ENCODE results near the gene GASK1A. TPM values are rescaled to one million over a fixed set of nuclear protein-coding genes. Genes with fewer than 3 reads are reported as not detected.

Gene GASK1A
- total and polyA plus RNA-seq, 2 experiments from 2014 or later = 2.6 to 11.1 TPM

GRCh38 chr3:42982645-42983412 lies 3.7 kb downstream of the GASK1A start:
- peaks cover 4% of the 10 kb centered on the region; the same call in 1 of the 3 replicates for H3K36me3 Mint-ChIP-seq (ENCODE audit: low read depth)
- peaks cover 21% of the 10 kb centered on the region for H3K27me3 Mint-ChIP-seq (ENCODE audit: insufficient read depth, low read depth, poor library complexity)
- H3K79me2 ChIP-seq (replicated peaks; ENCODE audit: insufficient read depth) = peaks cover 6% of the 10 kb centered on the region
- no peaks in the 10 kb centered on the region for H4K20me1 ChIP-seq (replicated peaks; ENCODE audit: insufficient read depth)
- ATAC-seq (no peak), DNase-seq (ENCODE audit: low spot score) (no peak)
- H3K36me3 ChIP-seq (ENCODE audit: insufficient read depth) = no peaks in the 10 kb centered on the region
- no peak overlapping the region for H3K27ac ChIP-seq (ENCODE audit: low read depth)
- H3K4me1 Mint-ChIP-seq = peaks cover 62% of the 10 kb centered on the region
- 0 out of 2 replicates have a peak, but pooled peaks cover 2% of the 10 kb centered on the region for H3F3A ChIP-seq (replicated peaks; ENCODE audit: low read depth)
- H3K9me3 Mint-ChIP-seq = peaks cover 1% of the 10 kb centered on the region; the same call in 2 of the 3 replicates
- no peak overlapping the region for H3K4me3 Mint-ChIP-seq
- peaks cover 31% of the 10 kb centered on the region for H3K27me3 ChIP-seq (ENCODE audit: insufficient read depth)
- H3K4me2 ChIP-seq = no peak overlapping the region
- TF ChIP-seq NANOG (IDR thresholded peaks at IDR 0.05; ENCODE audit: borderline replicate concordance) (no peak), ETS1 (IDR thresholded peaks at IDR 0.05) (no peak), STAT1 (IDR thresholded peaks at IDR 0.05; ENCODE audit: unreplicated experiment) (no peak), ZNF331 (CRISPR knock-in tag; IDR thresholded peaks at IDR 0.05; ENCODE audit: low read depth) (no peak), CREB1 (CRISPR knock-in tag; IDR thresholded peaks at IDR 0.05; ENCODE audit: low read depth) (no peak)
- peaks cover 49% of the 10 kb centered on the region for H3K4me1 ChIP-seq (ENCODE audit: insufficient read depth)
- H3K4me3 ChIP-seq = no peak overlapping the region
- H3K27ac Mint-ChIP-seq = no peak overlapping the region
- H2AFZ ChIP-seq = no peak overlapping the region
- H3K9me2 ChIP-seq (ENCODE audit: insufficient read depth) = no peaks in the 10 kb centered on the region; the same call in 1 of the 2 replicates

GRCh38 chr3:42983927-42984326 lies 4.8 kb downstream of the GASK1A start:
- H3K9me2 ChIP-seq (ENCODE audit: insufficient read depth) = no peaks in the 10 kb centered on the region; the same call in 1 of the 2 replicates
- no peak overlapping the region for H2AFZ ChIP-seq
- H3K27me3 ChIP-seq (ENCODE audit: insufficient read depth) = peaks cover 21% of the 10 kb centered on the region
- H3K36me3 ChIP-seq (ENCODE audit: insufficient read depth) = no peaks in the 10 kb centered on the region
- peaks cover 4% of the 10 kb centered on the region; the same call in 1 of the 3 replicates for H3K36me3 Mint-ChIP-seq (ENCODE audit: low read depth)
- H3K4me3 Mint-ChIP-seq = no peak overlapping the region; the same call in 2 of the 3 replicates
- H3K79me2 ChIP-seq (replicated peaks; ENCODE audit: insufficient read depth) = peaks cover 6% of the 10 kb centered on the region
- no peak for ATAC-seq
- H3F3A ChIP-seq (replicated peaks; ENCODE audit: low read depth) = 0 out of 2 replicates have a peak, but pooled peaks cover 2% of the 10 kb centered on the region
- H3K9me3 Mint-ChIP-seq = no peaks in the 10 kb centered on the region; the same call in 2 of the 3 replicates
- peaks cover 14% of the 10 kb centered on the region for H3K27me3 Mint-ChIP-seq (ENCODE audit: insufficient read depth, low read depth, poor library complexity)
- H3K4me1 ChIP-seq (ENCODE audit: insufficient read depth) = peaks cover 47% of the 10 kb centered on the region
- H3K4me3 ChIP-seq = no peak overlapping the region
- no peak for DNase-seq (ENCODE audit: low spot score)
- H3K4me2 ChIP-seq = peak overlapping the region; percentile 66
- peaks cover 63% of the 10 kb centered on the region for H3K4me1 Mint-ChIP-seq
- no peak overlapping the region; the same call in 1 of the 2 replicates for H3K27ac ChIP-seq (ENCODE audit: low read depth)
- no peaks in the 10 kb centered on the region for H4K20me1 ChIP-seq (replicated peaks; ENCODE audit: insufficient read depth)
- no peak overlapping the region for H3K27ac Mint-ChIP-seq
- TF ChIP-seq ETS1 (IDR thresholded peaks at IDR 0.05) (no peak), ZNF114 (CRISPR knock-in tag; IDR thresholded peaks at IDR 0.05) (no peak), EZH2phosphoT487 (IDR thresholded peaks at IDR 0.05; ENCODE audit: unreplicated experiment) (no peak), ZNF331 (CRISPR knock-in tag; IDR thresholded peaks at IDR 0.05; ENCODE audit: low read depth) (no peak), ZNF462 (CRISPR knock-in tag; IDR thresholded peaks at IDR 0.05) (no peak), CREB1 (CRISPR knock-in tag; IDR thresholded peaks at IDR 0.05; ENCODE audit: low read depth) (no peak)

Data from GM23338 (cell line).